SK-N-SH (cell line): Measurements from ENCODE around the gene AAMDC. TPM values are rescaled to one million over a fixed set of nuclear protein-coding genes. Genes with fewer than 3 reads are reported as not detected.

Source experiments
- CTCF ChIA-PET: fragments of 300-600, 350-600 bp; formaldehyde crosslinking; extraction: SDS; loops from one replicate; lab custom pipeline; 2021; lab: Yijun Ruan, JAX
- POLR2A ChIA-PET: fragments of 350-600 bp; sonication (Branson Sonifier 250); formaldehyde crosslinking; extraction: SDS; loops from one replicate; lab custom pipeline; 2020; ENCODE audit warnings: antibody characterized with exemption, inconsistent platforms; lab: Yijun Ruan, JAX
- DNase-seq: peaks from one replicate; pipeline ENCODE4 v3.0.0; 2012
- H2AFZ ChIP-seq: fragments of 200-600 bp; sonication (generic); 2 replicates; pipeline ENCODE4 v1.8.1; 2016; ENCODE audit warnings: antibody characterized with exemption, mild to moderate bottlenecking, low read depth
- H3F3A ChIP-seq: fragments of 200-600 bp; sonication (generic); replicated peaks from 2 replicates; pipeline ENCODE3; 2016; ENCODE audit warnings: antibody characterized with exemption, mild to moderate bottlenecking; ENCODE audit not compliant: insufficient read depth
- H3K27ac ChIP-seq, 2 experiments: fragments of 200-500 bp in 1 of 2; fragments of 200-600 bp in 1 of 2; sonication (Bioruptor generic) in 1 of 2; sonication (generic), shearing (Covaris generic) in 1 of 2; 2 replicates each; pipeline versions ENCODE4 v1.5.1 to v1.6.1; 2014 to 2016; ENCODE audit warnings: low read depth in 2 of 2, inconsistent platforms in 1 of 2, low read length in 1 of 2, mild to moderate bottlenecking in 1 of 2, mixed read lengths in 1 of 2
- H3K27me3 ChIP-seq: fragments of 200-600 bp; sonication (generic), shearing (Covaris generic); 2 replicates; pipeline ENCODE4 v1.6.1; 2016; ENCODE audit warnings: mixed run types; ENCODE audit not compliant: insufficient read depth
- H3K36me3 ChIP-seq, 2 experiments: fragments of 200-500 bp in 1 of 2; fragments of 200-600 bp in 1 of 2; sonication (Bioruptor generic) in 1 of 2; sonication (generic) in 1 of 2; replicated peaks in 1 of 2; 2 replicates each; pipeline versions ENCODE3 to v1.5.1; 2014 to 2016; ENCODE audit warnings: low read length in 1 of 2, mild to moderate bottlenecking in 1 of 2; ENCODE audit not compliant: insufficient read depth in 2 of 2, control insufficient read depth in 1 of 2
- H3K4me1 ChIP-seq, 2 experiments: fragments of 200-500 bp in 1 of 2; fragments of 200-600 bp in 1 of 2; sonication (Bioruptor generic) in 1 of 2; sonication (generic), shearing (Covaris generic) in 1 of 2; 2 replicates each; pipeline versions ENCODE4 v1.5.1 to v1.6.1; 2014 to 2016; ENCODE audit warnings: low read depth in 1 of 2, low read length in 1 of 2, mixed run types in 1 of 2; ENCODE audit not compliant: insufficient read depth in 2 of 2, control insufficient read depth in 1 of 2
- H3K4me2 ChIP-seq: fragments of 200-600 bp; sonication (generic), shearing (Covaris generic); 2 replicates; pipeline ENCODE4 v1.6.1; 2017; ENCODE audit warnings: mixed run types
- H3K4me3 ChIP-seq, 2 experiments: fragments of 200-500 bp in 1 of 2; fragments of 200-600 bp in 1 of 2; sonication (Bioruptor generic) in 1 of 2; sonication (generic), shearing (Covaris generic) in 1 of 2; 2 replicates each; pipeline versions ENCODE4 v1.5.1 to v1.8.1; 2014 to 2016; ENCODE audit warnings: low read depth in 2 of 2, inconsistent platforms in 1 of 2, low read length in 1 of 2, mild to moderate bottlenecking in 1 of 2, mixed read lengths in 1 of 2, moderate library complexity in 1 of 2
- H3K79me2 ChIP-seq: fragments of 200-600 bp; sonication (generic); 2 replicates; pipeline ENCODE4 v1.8.1; 2017; ENCODE audit warnings: mild to moderate bottlenecking; ENCODE audit not compliant: insufficient read depth
- H3K9ac ChIP-seq: fragments of 200-600 bp; sonication (generic); 2 replicates; pipeline ENCODE4 v1.6.1; 2017; ENCODE audit warnings: mixed run types
- H3K9me2 ChIP-seq: fragments of 200-600 bp; sonication (generic); 2 replicates; pipeline ENCODE4 v1.6.1; 2017; ENCODE audit warnings: mixed run types
- H3K9me3 ChIP-seq: fragments of 200-600 bp; sonication (generic); 2 replicates; pipeline ENCODE4 v1.6.1; 2017; ENCODE audit warnings: mixed run types, mild to moderate bottlenecking, moderate library complexity
- H4K20me1 ChIP-seq: fragments of 200-600 bp; sonication (generic); 2 replicates; pipeline ENCODE4 v1.6.1; 2017; ENCODE audit warnings: mild to moderate bottlenecking, mixed run types; ENCODE audit not compliant: insufficient read depth
- CHD2 ChIP-seq: fragments of 150-350 bp; IDR thresholded peaks from 2 replicates; pipeline ENCODE4 v1.6.1; 2018; ENCODE audit warnings: low read length; ENCODE audit not compliant: partially characterized antibody
- FOSL2 ChIP-seq: IDR thresholded peaks from 2 replicates; pipeline ENCODE4 v1.4.0; 2012; ENCODE audit warnings: low read depth, mild to moderate bottlenecking, moderate library complexity, borderline replicate concordance
- FOXM1 ChIP-seq: IDR thresholded peaks from 2 replicates; pipeline ENCODE4 v1.4.0; 2012; ENCODE audit warnings: low read depth, mild to moderate bottlenecking
- GABPA ChIP-seq: IDR thresholded peaks from 2 replicates; pipeline ENCODE4 v1.4.0; 2012; ENCODE audit warnings: low read depth, mild to moderate bottlenecking
- IRF3 ChIP-seq: fragments of 150-350 bp; IDR thresholded peaks from 2 replicates; pipeline ENCODE4 v1.6.1; 2016; ENCODE audit warnings: mild to moderate bottlenecking, low read depth, low read length
- JUND ChIP-seq: IDR thresholded peaks from 2 replicates; pipeline ENCODE4 v1.4.0; 2012
- MXI1 ChIP-seq: IDR thresholded peaks from 2 replicates; pipeline ENCODE4 v1.6.1; 2012; ENCODE audit warnings: mild to moderate bottlenecking, low read depth, low read length, improper control_type of control experiment
- NFIC ChIP-seq: IDR thresholded peaks from 2 replicates; pipeline ENCODE4 v1.4.0; 2012; ENCODE audit warnings: borderline replicate concordance
- NRF1 ChIP-seq: IDR thresholded peaks from 2 replicates; pipeline ENCODE4 v1.6.1; 2012; ENCODE audit warnings: low read depth, mild to moderate bottlenecking, low read length
- PBX3 ChIP-seq: IDR thresholded peaks from 2 replicates; pipeline ENCODE4; 2012
- RAD21 ChIP-seq: IDR thresholded peaks from 2 replicates; pipeline ENCODE4 v1.6.1; 2012; ENCODE audit warnings: mild to moderate bottlenecking, low read length
- REST ChIP-seq: IDR thresholded peaks from 2 replicates; pipeline ENCODE4 v1.6.1; 2012; ENCODE audit warnings: mild to moderate bottlenecking, low read depth, low read length, moderate library complexity
- SIN3A ChIP-seq: IDR thresholded peaks from 2 replicates; pipeline ENCODE4 v1.6.1; 2012; ENCODE audit warnings: low read depth, mild to moderate bottlenecking, low read length, moderate library complexity, borderline replicate concordance
- SMC3 ChIP-seq: IDR thresholded peaks from 2 replicates; pipeline ENCODE4 v1.6.1; 2012; ENCODE audit warnings: low read depth, low read length, improper control_type of control experiment
- TCF12 ChIP-seq: IDR thresholded peaks from 2 replicates; pipeline ENCODE4 v1.4.0; 2012
- USF1 ChIP-seq: IDR thresholded peaks from 2 replicates; pipeline ENCODE4 v1.4.0; 2012; ENCODE audit warnings: low read depth, borderline replicate concordance
- USF2 ChIP-seq: fragments of 150-350 bp; IDR thresholded peaks from 2 replicates; pipeline ENCODE4 v1.6.1; 2017; ENCODE audit warnings: antibody characterized with exemption, low read length, low read depth, borderline replicate concordance
- YY1 ChIP-seq: IDR thresholded peaks from 2 replicates; pipeline ENCODE4 v1.4.0; 2012; ENCODE audit warnings: low read depth, mild to moderate bottlenecking
- WGBS: methylation state at CpG from one replicate; pipeline ENCODE4 v1.1.6; 2017; ENCODE audit warnings: low lambda C conversion rate; 5-methylcytosine and 5-hydroxymethylcytosine counted together
- polyA plus RNA-seq, 3 experiments: library from polyadenylated mRNA; depleted of rRNA; stranded (reverse); fragments of >200 nt; gene quantifications; 2 replicates each; pipeline ENCODE4 v1.2.3, GENCODE V29; 2012

Gene AAMDC
- polyA plus RNA-seq, 1 of the 3 experiments (the other 2 are of a cell fraction): 66.6 TPM

GRCh38 chr11:77801477-77801876, 19.5 kb upstream of the AAMDC start:
- ChIA-PET POLR2A (no interaction called here), CTCF (interaction anchor here (0.8 kb wide), 1 partner anchor 19 kb away, joined by 3 read pairs; the partner anchor contains the start of gene RSF1)
- no peaks in the 10 kb centered on the region for H3K27me3 ChIP-seq
- no peak overlapping the region for H3K9ac ChIP-seq
- no peaks in the 10 kb centered on the region for H3K9me2 ChIP-seq
- TF ChIP-seq JUND (no peak), NFIC (no peak), CHD2 (no peak), FOXM1 (no peak), PBX3 (no peak), GABPA (no peak), REST (no peak), YY1 (no peak), IRF3 (no peak), SIN3A (no peak)
- no peak overlapping the region for H2AFZ ChIP-seq
- H3K4me1 ChIP-seq: no peaks in the 10 kb centered on the region; a peak in 1 of 4 replicates
- no peak overlapping the region for H3K27ac ChIP-seq
- H4K20me1 ChIP-seq: peaks cover 98% of the 10 kb centered on the region
- H3K79me2 ChIP-seq: peaks cover 99% of the 10 kb centered on the region
- 75% methylated on average over 3 of the region's 3 CpGs for WGBS
- DNase-seq: no peak
- H3K4me3 ChIP-seq: no peak overlapping the region
- H3K4me2 ChIP-seq: no peak overlapping the region
- H3K36me3 ChIP-seq: peaks cover 0 to 17% of the 10 kb centered on the region in 2 experiments
- H3K9me3 ChIP-seq: no peaks in the 10 kb centered on the region
- H3F3A ChIP-seq: peaks cover 16% of the 10 kb centered on the region

- Histone ChIP-seq H3K4me1 (no peaks in the 10 kb centered on the region), H3K4me3 (no peak overlapping the region), H3F3A (peaks cover 4% of the 10 kb centered on the region), H3K9me2 (no peaks in the 10 kb centered on the region), H3K9me3 (no peaks in the 10 kb centered on the region), H2AFZ (no peak overlapping the region), H3K27me3 (no peaks in the 10 kb centered on the region), H3K36me3 (peaks cover 3 to 36% of the 10 kb centered on the region in 2 experiments), H3K4me2 (no peak overlapping the region), H3K9ac (no peak overlapping the region), H3K27ac (no peak overlapping the region), H4K20me1 (peaks cover 92% of the 10 kb centered on the region), H3K79me2 (peaks cover 100% of the 10 kb centered on the region)
- TF ChIP-seq NFIC: no peak
- TF ChIP-seq USF2: no peak
- no peak for TF ChIP-seq RAD21
- TF ChIP-seq IRF3: no peak
- no peak for TF ChIP-seq FOSL2
- TF ChIP-seq TCF12: no peak
- TF ChIP-seq MXI1: no peak
- no peak for TF ChIP-seq SMC3
- no peak for TF ChIP-seq NRF1
- no peak for TF ChIP-seq USF1
- POLR2A ChIA-PET: no interaction called here
- no peak for DNase-seq
- CTCF ChIA-PET: no interaction called here
Observed at GRCh38 chr11:77806415-77806814, 14.5 kb upstream of the AAMDC start.
